Thyroid gland (tissue), 4 donors: ENCODE measurements around the gene TMEM81. TPM values are rescaled to one million over a fixed set of nuclear protein-coding genes. Genes with fewer than 3 reads are reported as not detected.

ENCODE experiments used
- DNase-seq, 2 donors: peaks; one replicate each; pipeline ENCODE4 v3.0.0-alpha.2; 2019
- H3K27ac ChIP-seq, 3 donors: fragments of 200-600 bp; sonication (generic); 1 replicate in 2 of 3; 2 replicates in 1 of 3; pipeline ENCODE4 v1.5.1; 2016 to 2019; ENCODE audit warnings: mild to moderate bottlenecking in 1 of 3, moderate library complexity in 1 of 3
- H3K27me3 ChIP-seq: fragments of 200-600 bp; sonication (generic); one replicate; pipeline ENCODE4 v1.5.1; 2019
- H3K36me3 ChIP-seq, 2 donors: fragments of 200-600 bp; sonication (generic); one replicate each; pipeline ENCODE4 v1.5.1; 2016 to 2019
- H3K4me1 ChIP-seq, 2 donors: fragments of 200-600 bp; sonication (generic); one replicate each; pipeline ENCODE4 v1.5.1; 2017 to 2019
- H3K4me3 ChIP-seq, 3 donors: fragments of 200-600 bp; sonication (generic); replicated peaks in 1 of 3; 1 replicate in 2 of 3; 2 replicates in 1 of 3; pipeline ENCODE4 v1.5.1; 2016; ENCODE audit warnings: mild to moderate bottlenecking in 1 of 3
- H3K9me3 ChIP-seq: fragments of 200-600 bp; sonication (generic); one replicate; pipeline ENCODE4 v1.5.1; 2017
- CTCF ChIP-seq, 6 experiments: fragments of 200-600 bp in 3 of 6; fragments of 450-650 bp in 3 of 6; sonication (generic) in 3 of 6; IDR thresholded peaks; one replicate each; pipeline ENCODE4 v1.5.1; 2016 to 2019; ENCODE audit warnings: antibody characterized with exemption in 6 of 6, mild to moderate bottlenecking in 2 of 6, inconsistent platforms in 1 of 6, moderate library complexity in 1 of 6
- POLR2A ChIP-seq, 2 donors: fragments of 450-650 bp; IDR thresholded peaks; one replicate each; pipeline ENCODE4 v1.6.1; 2017; ENCODE audit warnings: antibody characterized with exemption in 2 of 2, mild to moderate bottlenecking in 2 of 2, moderate library complexity in 1 of 2
- WGBS, 2 donors: methylation state at CpG; one replicate each; pipeline ENCODE4 v1.1.5; 2017; 5-methylcytosine and 5-hydroxymethylcytosine counted together
- intact Hi-C: fragments of 100-400 bp; cut with DNase I; formaldehyde crosslinking; loops from one replicate; pipeline ENCODE4 v1.15.1; 2023
- total RNA-seq, 4 donors: library from RNA; depleted of rRNA; stranded (reverse); fragments of >200 nt; gene quantifications; one replicate each; pipeline ENCODE4 v1.2.3, GENCODE V29; 2016

The TMEM81 gene
- total RNA-seq, 4 donors from 2014 or later = 0.59 to 3.9 (median 1.5) TPM

- TF ChIP-seq POLR2A (IDR thresholded peaks at IDR 0.05) = no peak
- no peak for TF ChIP-seq CTCF (IDR thresholded peaks at IDR 0.05)
- intact Hi-C loops = no loop called here
- Histone ChIP-seq H3K27me3 (no peaks in the 10 kb centered on the region), H3K4me1 (peaks cover 4 to 8% of the 10 kb centered on the region in 2 donors), H3K36me3 (no peaks in the 10 kb centered on the region), H3K4me3 (no peak overlapping the region), H3K9me3 (no peaks in the 10 kb centered on the region), H3K27ac (no peak overlapping the region)
- WGBS, 2 donors = 89 to 92% methylated on average over 12 of the region's 12 CpGs
- no peak for DNase-seq
Observed at GRCh38 chr1:205058853-205059252, 25.4 kb downstream of the TMEM81 start.

GRCh38 chr1:205057808-205058575, 26.3 kb downstream of the TMEM81 start:
- intact Hi-C loops = no loop called here
- no peak for DNase-seq

GRCh38 chr1:205056956-205057568, 27.2 kb downstream of the TMEM81 start:
- no peaks in the 10 kb centered on the region for H3K9me3 ChIP-seq
- no peaks in the 10 kb centered on the region for H3K36me3 ChIP-seq
- H3K4me1 ChIP-seq = peaks cover 4 to 7% of the 10 kb centered on the region in 2 donors
- no peak overlapping the region for H3K4me3 ChIP-seq
- no peak for DNase-seq
- no peak overlapping the region for H3K27ac ChIP-seq
- H3K27me3 ChIP-seq = no peaks in the 10 kb centered on the region
- TF ChIP-seq CTCF (IDR thresholded peaks at IDR 0.05) (no peak), POLR2A (IDR thresholded peaks at IDR 0.05) (no peak)
- intact Hi-C loops = no loop called here
- WGBS, 2 donors = 94 to 99% methylated on average over 6 of the region's 6 CpGs

More at GRCh38 chr1:205057808-205058575, 26.3 kb downstream of the TMEM81 start:
- H3K4me3 ChIP-seq = no peak overlapping the region
- peaks cover 4 to 8% of the 10 kb centered on the region in 2 donors for H3K4me1 ChIP-seq
- no peaks in the 10 kb centered on the region for H3K36me3 ChIP-seq
- H3K9me3 ChIP-seq = no peaks in the 10 kb centered on the region
- no peak overlapping the region for H3K27ac ChIP-seq
- 88 to 89% methylated on average over 13 of the region's 19 CpGs for WGBS, 2 donors
- H3K27me3 ChIP-seq = no peaks in the 10 kb centered on the region
- no peak for TF ChIP-seq CTCF (IDR thresholded peaks at IDR 0.05)
- TF ChIP-seq POLR2A (IDR thresholded peaks at IDR 0.05) = no peak

GRCh38 chr1:205056188-205056611, 28.1 kb downstream of the TMEM81 start:
- Histone ChIP-seq H3K4me1 (no peaks in the 10 kb centered on the region), H3K27ac (no peak overlapping the region), H3K27me3 (no peaks in the 10 kb centered on the region), H3K9me3 (no peaks in the 10 kb centered on the region), H3K36me3 (no peaks in the 10 kb centered on the region), H3K4me3 (no peak overlapping the region)
- intact Hi-C loops = no loop called here
- 81 to 90% methylated on average over 12 to 13 of the region's 13 CpGs for WGBS, 2 donors
- no peak for DNase-seq
- TF ChIP-seq CTCF (IDR thresholded peaks at IDR 0.05) = no peak
- TF ChIP-seq POLR2A (IDR thresholded peaks at IDR 0.05) = no peak

- no peak overlapping the region for H3K27ac ChIP-seq
- H3K4me3 ChIP-seq = no peak overlapping the region
- intact Hi-C loops = no loop called here
- H3K36me3 ChIP-seq = no peaks in the 10 kb centered on the region
- no peaks in the 10 kb centered on the region for H3K4me1 ChIP-seq
- no peak for DNase-seq
- H3K9me3 ChIP-seq = no peaks in the 10 kb centered on the region
- 39 to 50% methylated on average over 7 of the region's 7 CpGs for WGBS, 2 donors
- no peak for TF ChIP-seq CTCF (IDR thresholded peaks at IDR 0.05)
- TF ChIP-seq POLR2A (IDR thresholded peaks at IDR 0.05) = no peak
- no peaks in the 10 kb centered on the region for H3K27me3 ChIP-seq
Observed at GRCh38 chr1:205054013-205054412, 30.2 kb downstream of the TMEM81 start.
